ENCODE data around the gene HS3ST6.

GRCh38 chr16:1923299-1924034 lies 5.3 kb upstream of the HS3ST6 start:
- TF ChIP-seq CTCF (IDR thresholded peaks at IDR 0.05; ENCODE audit: insufficient read depth, low read length) = no peak
- no peak for TF ChIP-seq REST (IDR thresholded peaks at IDR 0.05; ENCODE audit: insufficient replicate concordance, low read depth)
- no peak for TF ChIP-seq POLR2AphosphoS5 (IDR thresholded peaks at IDR 0.05; ENCODE audit: low read depth)
- no peak for TF ChIP-seq GABPA (IDR thresholded peaks at IDR 0.05; ENCODE audit: low read depth)
- TF ChIP-seq SPI1 (IDR thresholded peaks at IDR 0.05; ENCODE audit: borderline replicate concordance, low read depth) = no peak

Measured in HL-60 (cell line).